Cardiac fibroblast (primary cell): ENCODE measurements around the gene SYCN.
A peak's percentile ranks its signal among the peaks of the same experiment; 100 is the strongest.

Experiments
- DNase-seq, 2 donors: peaks; one replicate each; pipeline versions ENCODE4 v3.0.0 to v3.0.0-alpha.2; 2010; ENCODE audit warnings: low read depth in 2 of 2
- H3K4me3 ChIP-seq, 2 donors: replicated peaks in 1 of 2; 1 replicate in 1 of 2; 2 replicates in 1 of 2; pipeline ENCODE4 v1.5.1; 2011; ENCODE audit warnings: low read depth in 2 of 2, low read length in 2 of 2, mild to moderate bottlenecking in 2 of 2, moderate library complexity in 1 of 2
- TF ChIP-seq, protein P1 (sequence below): IDR thresholded peaks from one replicate; pipeline ENCODE4 v1.5.1; 2011; ENCODE audit warnings: low read depth, mild to moderate bottlenecking, low read length, inconsistent platforms

The SYCN gene

GRCh38 chr19:39197808-39198207, 6.3 kb downstream of the SYCN start:
- TF ChIP-seq, protein P1, sequence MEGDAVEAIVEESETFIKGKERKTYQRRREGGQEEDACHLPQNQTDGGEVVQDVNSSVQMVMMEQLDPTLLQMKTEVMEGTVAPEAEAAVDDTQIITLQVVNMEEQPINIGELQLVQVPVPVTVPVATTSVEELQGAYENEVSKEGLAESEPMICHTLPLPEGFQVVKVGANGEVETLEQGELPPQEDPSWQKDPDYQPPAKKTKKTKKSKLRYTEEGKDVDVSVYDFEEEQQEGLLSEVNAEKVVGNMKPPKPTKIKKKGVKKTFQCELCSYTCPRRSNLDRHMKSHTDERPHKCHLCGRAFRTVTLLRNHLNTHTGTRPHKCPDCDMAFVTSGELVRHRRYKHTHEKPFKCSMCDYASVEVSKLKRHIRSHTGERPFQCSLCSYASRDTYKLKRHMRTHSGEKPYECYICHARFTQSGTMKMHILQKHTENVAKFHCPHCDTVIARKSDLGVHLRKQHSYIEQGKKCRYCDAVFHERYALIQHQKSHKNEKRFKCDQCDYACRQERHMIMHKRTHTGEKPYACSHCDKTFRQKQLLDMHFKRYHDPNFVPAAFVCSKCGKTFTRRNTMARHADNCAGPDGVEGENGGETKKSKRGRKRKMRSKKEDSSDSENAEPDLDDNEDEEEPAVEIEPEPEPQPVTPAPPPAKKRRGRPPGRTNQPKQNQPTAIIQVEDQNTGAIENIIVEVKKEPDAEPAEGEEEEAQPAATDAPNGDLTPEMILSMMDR, result no peak
- no peak overlapping the region for H3K4me3 ChIP-seq
- no peak for DNase-seq

DNA sequence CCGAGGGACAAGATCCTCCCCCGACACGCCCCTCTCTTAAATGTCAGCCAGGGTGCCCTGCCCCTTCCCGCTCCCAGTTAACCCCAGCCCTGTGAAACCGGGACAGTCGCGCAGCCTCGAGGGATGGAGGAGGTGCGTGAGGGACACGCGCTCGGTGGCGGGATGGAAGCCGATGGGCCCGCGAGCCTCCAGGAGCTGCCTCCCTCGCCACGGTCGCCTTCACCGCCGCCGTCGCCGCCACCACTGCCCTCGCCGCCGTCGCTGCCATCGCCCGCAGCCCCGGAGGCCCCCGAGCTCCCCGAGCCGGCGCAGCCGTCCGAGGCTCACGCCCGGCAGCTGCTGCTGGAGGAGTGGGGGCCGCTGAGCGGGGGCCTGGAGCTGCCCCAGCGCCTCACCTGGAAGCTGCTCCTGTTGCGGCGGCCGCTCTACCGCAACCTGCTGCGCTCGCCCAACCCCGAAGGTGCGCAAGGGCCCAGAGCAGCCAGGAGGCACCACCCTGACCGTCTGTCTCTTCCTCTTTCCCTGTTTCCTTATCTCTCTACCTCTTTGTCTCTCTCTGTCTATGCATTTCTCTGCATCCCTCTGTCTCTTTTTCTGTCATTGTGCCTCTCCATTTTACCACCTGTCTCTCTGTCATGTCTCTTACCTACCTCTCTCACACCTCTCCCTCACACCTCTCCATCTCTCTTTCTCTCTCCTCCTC, 7.1 kb downstream of the SYCN start, which contains the start of gene NCCRP1:
TSS of gene NCCRP1 (plus strand) at position 105 of the 703 bp plus-strand sequence. CDS start at position 124, 19 bp downstream.
- TF ChIP-seq, protein P1, result no peak
- no peak within 1 kb of the TSS for H3K4me3 ChIP-seq

DNA sequence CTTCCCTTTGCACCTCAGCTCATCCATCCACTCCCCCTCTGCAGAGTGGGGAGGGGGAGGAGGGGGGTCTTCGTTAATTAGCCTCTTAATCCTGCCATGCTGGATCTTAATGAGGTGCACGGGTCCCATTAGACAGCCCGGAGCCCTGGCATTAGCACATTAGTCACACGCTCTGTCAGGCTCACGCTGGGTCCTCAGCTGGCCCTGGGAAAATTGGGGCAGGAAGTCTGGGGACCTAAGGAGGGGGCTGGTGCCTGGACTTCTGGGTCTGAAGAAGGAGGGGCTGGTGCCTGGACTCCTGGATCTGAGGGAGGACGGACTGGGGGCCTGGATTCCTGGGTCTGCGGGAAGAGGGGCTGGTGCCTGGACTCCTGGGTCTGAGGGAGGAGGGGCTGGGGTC, 7.7 kb downstream of the SYCN start:
- H3K4me3 ChIP-seq, result no peak overlapping the region
- no peak for DNase-seq

More for the DNA sequence above, 7.1 kb downstream of the SYCN start, which contains the start of gene NCCRP1:
- no peak for DNase-seq

DNA sequence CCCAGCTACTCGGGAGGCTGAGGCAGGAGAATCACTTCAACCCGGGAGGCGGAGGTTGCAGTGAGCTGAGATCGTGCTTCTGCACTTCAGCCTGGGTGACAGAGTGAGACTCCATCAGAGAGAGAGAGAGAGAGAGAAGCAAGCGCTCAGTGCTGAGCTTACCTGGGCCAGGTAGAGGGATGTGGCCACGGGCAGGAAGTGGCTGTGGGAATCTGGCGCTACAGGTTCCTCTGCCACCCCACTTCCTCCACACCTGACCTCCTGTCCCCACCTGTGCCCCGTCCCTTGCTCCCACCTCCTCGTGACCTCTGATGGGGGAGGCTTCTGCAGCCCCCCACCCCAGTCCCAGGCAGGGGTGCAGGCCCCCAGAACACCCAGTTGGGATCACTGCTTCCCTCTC, 8.3 kb downstream of the SYCN start:
- H3K4me3 ChIP-seq, result no peak overlapping the region
- DNase-seq, result no peak
- TF ChIP-seq, protein P1, result no peak

More for the DNA sequence above, 7.7 kb downstream of the SYCN start:
- TF ChIP-seq, protein P1, result no peak

- TF ChIP-seq, protein P1, result no peak
- H3K4me3 ChIP-seq, result no peak overlapping the region
- no peak for DNase-seq
Measured at GRCh38 chr19:39194832-39195542, 9.1 kb downstream of the SYCN start.

DNA sequence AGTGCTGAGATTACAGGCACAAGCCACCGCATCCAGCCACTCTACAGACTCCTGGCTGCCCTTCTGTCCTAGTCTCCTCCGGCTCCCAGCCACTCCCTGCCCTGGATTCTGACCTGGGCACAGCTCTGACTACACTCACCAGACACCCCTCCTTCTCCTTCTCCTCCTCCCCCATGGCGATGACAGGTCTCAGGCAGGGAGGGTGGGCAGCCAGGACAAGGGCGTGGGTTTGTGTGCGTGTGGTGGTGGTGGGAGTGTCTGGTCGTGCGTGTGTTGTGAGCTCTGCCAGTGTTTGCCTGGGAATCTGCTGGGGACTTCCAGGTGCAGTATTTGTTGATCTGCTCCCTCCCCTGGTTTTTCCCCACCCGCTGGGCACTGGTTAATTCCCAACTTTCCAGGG, 10.3 kb downstream of the SYCN start:
- DNase-seq, result peak in 1 of 2 donors; percentile 65
- TF ChIP-seq, protein P1, result no peak
- H3K4me3 ChIP-seq, result no peak overlapping the region
